NCI-H748 (cell line): ENCODE measurements around the gene VILL.
A peak's percentile ranks its signal among the peaks of the same experiment; 100 is the strongest.

Experiments used
- DNase-seq: peaks from one replicate; lab custom pipeline; 2025; ENCODE audit not compliant: unreplicated experiment; lab: John Stamatoyannopoulos, UW

The VILL gene

DNA sequence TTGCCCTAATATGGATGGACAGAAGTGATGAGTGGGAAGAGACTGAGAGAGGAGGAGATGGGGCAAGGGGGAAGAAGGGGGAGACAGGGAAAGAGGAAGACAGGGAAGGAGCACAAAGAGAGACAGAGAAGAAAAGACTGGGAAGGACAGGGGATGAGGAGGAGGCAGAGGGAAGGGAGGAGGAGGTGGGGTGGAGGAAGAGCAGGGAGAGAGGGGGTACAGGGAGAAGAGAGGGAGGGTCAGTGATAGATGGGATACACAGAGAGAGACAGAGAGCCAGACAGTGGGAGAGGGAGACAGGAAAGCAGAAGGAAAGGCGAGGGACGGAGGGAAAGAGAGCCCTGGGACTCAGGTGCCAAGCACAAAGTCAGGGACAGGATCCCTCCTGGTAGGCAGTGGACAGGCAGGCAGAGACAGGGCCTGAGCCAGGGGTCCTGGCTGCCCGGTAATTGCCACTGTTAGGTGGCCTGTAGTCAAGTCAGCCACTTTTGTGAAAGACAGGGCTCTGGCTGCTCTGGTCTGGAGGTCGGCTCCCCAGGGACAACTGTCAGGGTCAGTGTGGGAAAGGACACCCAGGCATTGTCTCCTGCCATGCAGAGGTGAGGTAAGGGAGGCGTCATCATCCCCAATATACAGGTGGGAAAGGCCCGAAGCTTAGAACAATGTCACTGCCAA lies 9.8 kb downstream of the VILL start:
- no peak for DNase-seq

DNA sequence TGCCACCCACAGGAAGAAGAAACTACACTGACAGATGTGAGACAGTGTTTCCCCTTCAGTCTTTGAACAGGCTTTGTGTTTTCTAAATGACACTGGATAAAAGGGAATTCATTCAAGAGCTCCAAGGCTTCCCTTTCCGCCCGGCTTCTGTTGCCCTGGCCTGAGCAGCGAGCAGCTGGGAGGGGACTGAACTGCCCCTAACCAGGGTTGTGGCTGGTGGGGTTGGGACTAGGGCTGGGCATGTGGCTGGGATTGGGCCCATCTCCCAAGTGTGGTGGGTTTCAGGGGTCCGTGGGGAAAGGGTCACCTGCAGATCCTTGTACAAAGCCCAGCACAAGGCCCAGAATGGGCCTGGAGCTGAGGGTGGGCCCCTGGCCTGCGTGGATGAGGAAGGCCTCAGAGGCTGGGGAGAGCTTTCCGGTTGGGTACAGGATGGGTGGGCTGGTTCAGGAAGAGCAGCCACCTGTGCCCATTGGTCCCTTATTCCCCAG lies 10.4 kb downstream of the VILL start:
- DNase-seq = no peak

DNA sequence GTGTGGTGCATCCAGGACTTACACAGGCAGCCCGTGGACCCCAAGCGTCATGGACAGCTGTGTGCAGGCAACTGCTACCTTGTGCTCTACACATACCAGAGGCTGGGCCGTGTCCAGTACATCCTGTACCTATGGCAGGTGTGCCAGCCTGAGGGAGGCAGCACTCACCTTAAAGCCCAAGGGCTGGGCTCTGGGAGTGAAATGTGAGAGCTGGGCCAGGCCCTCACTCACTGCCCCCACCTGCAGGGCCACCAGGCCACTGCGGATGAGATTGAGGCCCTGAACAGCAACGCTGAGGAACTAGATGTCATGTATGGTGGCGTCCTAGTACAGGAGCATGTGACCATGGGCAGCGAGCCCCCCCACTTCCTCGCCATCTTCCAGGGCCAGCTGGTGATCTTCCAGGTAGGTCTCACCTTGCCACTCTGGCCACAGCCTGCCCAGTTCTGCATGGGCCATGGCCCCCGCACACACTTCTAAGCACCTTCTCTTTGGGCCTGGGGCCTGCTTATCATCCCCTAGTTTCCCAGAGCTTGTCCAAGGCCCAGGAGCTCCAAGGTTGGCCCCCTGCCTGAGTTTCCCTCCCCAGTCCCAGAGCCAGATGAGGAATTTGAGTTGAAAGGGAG lies 11.0 kb downstream of the VILL start:
- peak; percentile 20 for DNase-seq

DNA sequence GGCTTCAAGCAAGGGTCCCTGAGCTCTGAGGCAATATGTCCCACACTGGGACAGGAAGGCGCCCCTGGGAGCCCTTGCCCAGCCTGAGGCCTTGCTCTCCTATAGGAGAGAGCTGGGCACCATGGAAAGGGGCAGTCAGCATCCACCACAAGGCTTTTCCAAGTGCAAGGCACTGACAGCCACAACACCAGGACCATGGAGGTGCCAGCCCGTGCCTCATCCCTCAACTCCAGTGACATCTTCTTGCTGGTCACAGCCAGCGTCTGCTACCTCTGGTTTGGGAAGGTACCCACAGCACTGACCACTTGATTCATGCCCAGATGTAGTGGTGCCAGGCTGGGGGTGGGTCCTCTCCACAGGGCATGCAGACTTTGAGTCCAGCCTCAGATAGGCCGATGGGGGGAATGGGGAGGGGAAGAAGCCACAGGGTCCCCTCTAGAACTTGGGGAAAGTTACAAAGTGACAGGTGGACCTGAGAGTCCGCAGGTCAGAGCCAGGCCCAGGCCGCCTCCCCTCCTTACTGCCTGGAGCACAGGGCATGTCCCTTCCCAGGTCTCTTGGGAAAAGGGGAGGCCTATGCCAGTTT lies 11.8 kb downstream of the VILL start:
- no peak for DNase-seq

DNA sequence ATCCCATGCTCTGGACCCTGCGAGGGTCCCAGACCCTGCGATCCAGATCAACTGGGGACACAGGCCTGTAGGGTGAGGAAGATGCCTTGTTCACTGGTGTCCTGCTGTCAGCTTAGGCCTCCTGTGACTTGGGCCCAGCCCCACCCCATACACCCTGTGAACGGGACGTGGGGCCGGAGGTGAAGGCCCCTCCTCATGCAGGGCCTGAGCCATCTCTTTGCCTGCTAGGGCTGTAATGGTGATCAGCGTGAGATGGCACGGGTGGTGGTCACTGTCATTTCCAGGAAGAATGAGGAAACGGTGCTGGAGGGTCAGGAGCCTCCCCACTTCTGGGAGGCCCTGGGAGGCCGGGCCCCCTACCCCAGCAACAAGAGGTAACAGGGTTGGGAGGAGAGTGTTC lies 12.4 kb downstream of the VILL start:
- no peak for DNase-seq

DNA sequence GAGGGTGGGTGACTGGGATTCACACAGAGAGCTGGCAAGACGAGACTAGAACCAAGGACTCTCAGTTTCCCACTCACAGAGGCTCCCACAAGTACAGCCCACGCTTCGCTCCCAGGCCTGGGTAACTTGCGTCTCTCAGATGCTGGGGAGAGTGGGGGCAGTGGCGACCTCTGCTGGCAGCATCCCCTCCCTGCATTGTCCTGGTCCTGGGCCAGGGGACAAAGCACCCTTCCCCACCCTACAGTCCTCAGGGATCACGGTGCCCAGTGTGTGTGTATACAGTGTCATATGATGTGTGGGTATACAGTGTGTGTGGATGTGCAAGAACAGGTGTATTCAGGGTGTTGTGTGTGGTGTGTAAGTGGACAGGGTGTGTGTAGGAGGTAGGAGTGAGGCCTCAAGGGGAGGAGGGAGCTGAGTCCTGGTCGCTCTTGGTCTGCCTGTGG lies 12.8 kb downstream of the VILL start:
- no peak for DNase-seq

DNA sequence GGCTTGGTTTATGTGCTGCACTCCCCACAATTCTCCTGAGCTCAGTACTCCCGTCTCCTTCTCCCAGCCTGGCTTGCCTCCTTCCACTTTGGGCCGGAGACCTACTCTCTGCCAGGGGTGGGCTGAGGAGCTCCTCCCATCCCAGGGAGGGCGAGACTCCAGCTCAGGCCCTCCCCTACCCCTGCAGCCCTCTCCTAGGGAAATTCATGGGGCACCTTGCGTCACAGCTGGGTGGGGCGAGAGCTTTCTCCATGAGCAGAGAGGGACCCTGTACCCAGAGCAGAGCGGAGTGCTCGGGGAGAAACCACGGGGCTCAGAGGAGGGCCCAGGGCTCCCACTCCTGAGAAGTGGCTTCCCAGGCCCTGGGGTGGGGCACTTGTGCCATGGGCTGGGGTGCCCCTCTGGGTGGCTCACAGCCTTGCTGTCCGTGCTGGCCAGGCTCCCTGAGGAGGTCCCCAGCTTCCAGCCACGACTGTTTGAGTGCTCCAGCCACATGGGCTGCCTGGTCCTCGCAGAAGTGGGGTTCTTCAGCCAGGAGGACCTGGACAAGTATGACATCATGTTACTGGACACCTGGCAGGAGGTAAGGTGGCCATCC lies 13.3 kb downstream of the VILL start:
- DNase-seq = no peak

DNA sequence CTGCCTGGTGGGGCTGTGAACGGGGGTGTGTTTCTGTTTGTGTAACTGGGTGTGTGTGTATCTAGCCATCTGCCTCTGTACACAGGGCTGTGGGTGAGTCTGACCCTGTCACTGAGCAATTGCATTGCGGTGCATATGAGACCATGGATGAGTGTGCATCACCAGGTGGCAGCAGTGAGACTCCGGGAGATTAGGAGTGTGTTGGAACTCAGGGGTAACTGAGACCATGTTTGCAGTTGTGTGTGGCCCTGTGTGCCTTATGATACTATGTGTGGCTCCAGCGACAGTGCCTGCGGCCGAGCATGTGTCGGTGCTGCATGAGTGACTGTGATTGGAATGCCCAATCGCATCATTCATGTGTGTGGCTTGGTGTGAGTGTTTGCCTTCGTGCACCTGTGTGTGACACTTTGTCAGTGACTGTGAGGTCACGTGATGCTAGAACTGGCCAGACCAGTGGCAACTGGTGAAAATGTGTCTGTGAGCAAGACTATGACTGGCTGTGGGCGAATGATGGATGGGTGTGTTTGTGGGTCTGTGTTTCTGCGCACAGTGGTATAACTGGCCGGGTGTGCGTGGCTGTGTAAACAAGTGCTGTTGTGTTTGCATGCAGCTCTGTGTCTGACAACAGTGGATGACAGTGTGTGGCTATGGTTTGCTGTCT lies 14.0 kb downstream of the VILL start:
- DNase-seq = peak; percentile 70

DNA sequence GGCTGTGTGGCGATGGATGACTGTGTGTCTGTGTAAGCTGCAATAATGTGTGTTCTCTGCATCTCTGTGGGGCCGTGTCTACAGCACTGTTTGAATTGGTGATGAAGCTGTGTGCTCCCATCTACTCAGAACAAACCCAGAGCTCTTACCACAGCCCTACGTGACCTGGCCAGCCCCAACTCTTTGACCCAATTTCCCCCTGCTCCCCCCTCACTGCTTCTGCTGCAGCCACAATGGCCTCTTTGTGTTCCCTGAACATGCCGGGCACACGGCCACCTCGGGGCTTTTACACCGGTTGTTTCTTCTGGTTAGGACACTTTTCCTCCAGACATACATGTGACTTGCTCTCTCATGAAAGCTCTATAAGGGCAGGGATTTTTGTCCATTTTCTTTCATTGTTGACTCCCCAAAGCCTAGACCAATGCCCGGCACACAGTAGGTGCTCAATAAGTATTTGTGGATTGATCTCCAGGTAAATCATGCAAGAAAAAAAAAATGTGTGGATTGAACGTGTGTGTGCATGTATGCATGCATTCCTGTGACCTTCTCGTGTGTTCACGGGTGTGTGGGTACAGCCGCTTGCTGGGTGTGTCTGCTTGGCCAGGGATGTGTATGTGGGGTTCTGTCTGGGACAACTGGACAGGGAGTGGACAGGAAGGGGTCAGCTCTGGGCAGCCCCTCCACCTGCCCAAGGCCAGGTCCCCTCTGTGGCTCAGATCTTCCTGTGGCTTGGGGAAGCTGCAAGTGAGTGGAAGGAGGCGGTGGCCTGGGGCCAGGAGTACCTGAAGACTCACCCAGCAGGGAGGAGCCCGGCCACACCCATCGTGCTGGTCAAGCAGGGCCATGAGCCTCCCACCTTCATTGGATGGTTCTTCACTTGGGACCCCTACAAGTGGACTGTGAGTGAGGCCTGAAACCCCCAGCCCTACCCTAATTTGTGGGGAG lies 14.8 kb downstream of the VILL start:
- no peak for DNase-seq

DNA sequence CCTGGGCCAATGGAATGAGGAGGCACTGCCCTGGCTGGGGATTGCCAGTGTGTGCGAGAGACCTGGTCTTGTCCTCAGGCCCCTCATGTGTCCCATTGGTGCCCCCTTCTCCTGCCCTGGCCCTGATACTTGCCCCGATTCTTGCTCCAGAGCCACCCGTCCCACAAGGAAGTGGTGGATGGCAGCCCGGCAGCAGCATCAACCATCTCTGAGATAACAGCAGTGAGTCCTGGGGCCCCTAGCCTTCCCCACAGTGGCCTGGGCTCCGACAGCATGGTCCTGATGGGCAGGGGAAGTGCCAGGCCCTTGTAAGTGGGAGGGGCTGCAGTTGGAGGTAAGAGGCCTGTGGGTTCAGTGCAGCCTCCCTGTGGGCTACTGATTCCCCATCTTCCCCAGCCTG lies 15.4 kb downstream of the VILL start:
- no peak for DNase-seq

DNA sequence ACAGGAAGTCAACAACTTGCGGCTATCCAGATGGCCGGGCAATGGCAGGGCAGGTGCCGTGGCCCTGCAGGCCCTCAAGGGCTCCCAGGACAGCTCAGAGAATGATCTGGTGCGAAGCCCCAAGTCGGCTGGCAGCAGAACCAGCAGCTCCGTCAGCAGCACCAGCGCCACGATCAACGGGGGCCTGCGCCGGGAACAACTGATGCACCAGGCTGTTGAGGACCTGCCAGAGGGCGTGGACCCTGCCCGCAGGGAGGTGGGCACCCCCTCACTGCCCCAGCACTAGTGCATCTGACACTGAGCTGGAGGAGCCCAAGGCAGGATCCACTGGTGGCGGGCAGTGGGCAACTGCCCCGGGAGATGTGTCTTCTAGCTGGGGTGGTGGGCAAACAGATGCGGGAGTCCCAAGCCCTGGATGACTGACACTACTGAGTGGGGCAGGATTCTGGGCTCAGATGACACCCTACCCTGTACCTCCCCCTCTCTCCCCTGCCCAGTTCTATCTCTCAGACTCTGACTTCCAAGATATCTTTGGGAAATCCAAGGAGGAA lies 15.9 kb downstream of the VILL start:
- DNase-seq = no peak

DNA sequence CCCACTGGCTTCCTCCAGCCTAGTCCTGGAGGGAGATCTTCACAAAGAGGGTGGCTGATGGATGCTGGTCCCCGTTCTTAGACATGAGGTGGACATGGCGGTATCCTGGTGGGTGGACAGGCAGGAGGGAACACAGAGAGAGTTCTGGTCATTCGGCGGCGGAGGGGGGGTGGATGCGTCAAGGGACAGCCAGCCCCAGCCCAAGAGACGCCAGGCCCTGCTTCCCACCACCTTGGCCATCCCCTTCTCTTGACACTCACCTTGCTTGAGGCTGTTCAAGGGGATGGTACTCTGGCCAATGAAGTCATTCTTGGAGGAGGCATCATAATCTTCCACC lies 17.1 kb downstream of the VILL start:
- no peak for DNase-seq

DNA sequence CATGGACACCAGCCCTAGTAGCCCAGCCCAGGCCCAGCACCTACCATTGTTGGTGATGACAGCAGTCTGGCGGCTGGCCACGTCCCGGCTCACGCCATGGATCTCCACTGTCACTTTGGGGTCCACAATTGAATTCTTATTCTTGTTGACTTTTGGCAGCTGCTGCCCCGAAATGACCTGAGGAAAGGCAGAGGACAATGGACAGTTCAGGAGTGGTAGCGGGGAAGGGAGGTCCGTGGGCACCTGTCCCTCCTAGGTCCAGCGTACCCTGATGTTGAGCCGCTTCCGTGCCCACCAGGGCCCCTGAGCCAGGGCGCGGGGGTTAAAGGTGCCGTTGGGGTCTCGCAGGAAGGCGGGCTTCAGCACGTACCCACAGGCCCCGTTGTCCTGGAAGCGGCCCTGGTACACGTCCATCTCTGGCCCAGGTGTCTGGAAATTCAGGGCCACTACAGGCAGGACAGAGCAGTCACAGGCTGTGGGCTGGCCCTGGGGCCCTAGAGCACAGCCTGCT lies 17.7 kb downstream of the VILL start:
- no peak for DNase-seq

DNA sequence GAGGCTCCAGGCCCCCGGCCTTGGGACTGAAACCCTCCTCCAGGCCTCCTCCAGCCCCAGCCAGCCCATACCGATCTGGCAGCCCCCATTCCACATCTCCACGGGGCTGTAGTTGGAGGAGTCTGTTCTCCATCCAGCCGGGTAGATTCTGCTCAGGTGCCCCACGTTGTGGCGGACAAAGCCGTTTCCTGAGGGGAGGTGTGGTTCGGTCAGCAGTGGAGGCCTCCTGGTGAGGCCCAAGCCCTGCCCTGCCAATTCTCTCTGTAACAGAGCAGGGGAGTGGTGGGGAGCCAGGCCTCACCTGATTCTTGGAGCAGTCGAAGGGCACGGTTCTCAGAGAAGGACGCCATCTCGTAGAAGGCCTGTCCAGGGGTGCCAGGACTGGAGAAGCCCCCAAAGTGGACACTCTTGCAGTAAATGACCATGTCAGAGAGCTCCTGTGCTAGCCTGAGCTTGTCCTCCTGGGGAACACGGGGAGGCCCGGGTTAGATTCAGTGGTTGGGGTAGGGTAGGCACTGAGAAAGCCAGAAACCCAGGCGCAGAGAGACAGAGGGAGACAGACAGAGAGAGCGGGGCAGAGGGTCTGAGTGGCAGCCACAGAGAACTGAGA lies 18.5 kb downstream of the VILL start:
- no peak for DNase-seq

DNA sequence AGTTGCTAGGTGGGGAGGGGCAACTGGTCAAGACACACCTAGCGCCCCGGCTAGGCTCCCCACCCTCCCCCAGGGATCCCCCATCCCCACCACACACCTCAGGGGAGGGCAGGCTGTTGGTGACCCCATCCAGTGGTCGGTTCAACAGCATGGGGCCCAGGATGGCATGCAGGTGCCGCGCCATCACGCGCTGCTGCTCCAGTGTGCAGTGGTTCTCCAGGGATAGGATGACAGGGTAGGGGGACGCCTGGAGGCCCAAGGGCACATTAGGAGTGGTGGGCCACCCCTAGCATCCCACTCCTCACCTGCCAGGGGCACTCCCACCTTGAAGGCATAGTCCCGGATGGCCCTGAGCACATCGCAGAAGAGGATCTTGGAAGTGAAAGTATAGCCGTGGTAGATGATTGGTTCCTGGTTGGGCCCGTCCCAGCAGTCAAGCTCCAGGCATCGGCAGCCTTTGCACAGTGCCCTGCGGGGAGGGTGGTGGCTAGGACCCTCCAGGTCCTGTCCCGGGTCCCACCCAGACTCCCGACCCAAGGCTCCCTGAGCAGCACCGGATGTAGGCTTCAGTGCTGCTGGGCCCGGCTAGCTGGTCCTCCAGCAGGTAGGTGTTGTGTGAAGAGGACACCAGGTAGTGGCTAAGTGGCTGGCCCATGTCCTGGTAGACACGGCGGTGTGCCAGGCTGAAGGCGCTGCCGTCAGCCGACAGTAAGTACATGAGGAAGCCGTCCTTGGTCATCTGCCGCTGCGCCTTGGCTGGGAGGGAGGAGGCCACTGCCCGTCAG lies 19.4 kb downstream of the VILL start:
- DNase-seq = no peak

DNA sequence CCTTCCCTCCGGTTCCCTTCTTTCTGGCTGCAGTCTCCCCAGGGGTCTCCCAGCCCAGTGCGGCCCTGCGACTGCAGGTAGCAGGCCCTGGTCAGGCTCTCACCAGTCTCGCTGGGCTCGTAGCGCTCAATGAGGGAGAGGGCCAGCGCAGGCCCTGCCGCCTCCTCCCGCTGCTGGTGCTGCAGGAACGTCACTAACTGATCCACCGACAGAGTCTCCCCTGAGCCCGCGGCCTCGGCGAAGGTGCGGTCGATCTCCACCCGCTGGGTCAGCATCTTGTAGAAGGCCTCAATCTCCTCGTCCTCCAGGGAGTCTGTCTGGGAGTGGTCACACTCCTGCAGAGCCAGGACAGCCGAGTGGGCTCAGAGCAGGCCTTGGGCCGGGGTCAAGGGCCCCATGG lies 20.5 kb downstream of the VILL start:
- no peak for DNase-seq

DNA sequence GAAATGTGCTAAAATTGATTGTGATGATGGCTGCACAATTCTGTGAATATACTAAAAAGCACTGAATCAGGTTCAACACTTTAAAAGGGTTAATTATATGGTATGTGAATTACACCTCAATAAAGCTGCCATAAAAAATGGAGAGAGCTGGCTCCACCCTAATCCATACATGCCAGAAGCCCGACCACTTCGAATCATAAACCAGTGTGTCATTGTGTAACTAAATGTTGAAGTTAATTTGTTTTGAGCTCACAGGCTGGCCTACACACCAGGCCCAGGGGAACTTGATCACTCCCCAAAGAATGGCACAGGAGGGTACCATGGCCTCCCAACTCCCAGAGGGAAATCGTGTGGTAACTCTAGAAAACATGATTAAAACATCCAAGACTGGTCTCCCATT lies 24.9 kb downstream of the VILL start:
- peak; percentile 8 for DNase-seq

DNA sequence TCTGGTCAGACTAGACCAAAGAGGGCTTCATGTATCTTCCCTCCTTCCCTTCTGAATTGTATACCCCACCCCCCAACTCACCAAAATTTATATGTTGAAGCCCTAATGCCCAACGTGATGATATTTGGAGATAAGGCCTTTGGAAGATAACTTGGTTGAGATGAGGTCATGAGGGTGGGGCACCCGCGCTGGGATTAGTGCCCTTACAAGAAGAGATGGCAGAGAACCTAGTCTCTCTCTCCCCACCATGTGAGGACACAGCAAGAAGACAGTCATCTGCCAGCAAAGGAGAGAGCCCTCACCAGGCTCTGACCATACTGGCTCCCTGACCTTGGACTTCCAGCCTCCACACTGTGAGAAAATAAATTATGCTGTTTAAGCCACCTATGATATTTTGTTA lies 25.4 kb downstream of the VILL start:
- DNase-seq = no peak

DNA sequence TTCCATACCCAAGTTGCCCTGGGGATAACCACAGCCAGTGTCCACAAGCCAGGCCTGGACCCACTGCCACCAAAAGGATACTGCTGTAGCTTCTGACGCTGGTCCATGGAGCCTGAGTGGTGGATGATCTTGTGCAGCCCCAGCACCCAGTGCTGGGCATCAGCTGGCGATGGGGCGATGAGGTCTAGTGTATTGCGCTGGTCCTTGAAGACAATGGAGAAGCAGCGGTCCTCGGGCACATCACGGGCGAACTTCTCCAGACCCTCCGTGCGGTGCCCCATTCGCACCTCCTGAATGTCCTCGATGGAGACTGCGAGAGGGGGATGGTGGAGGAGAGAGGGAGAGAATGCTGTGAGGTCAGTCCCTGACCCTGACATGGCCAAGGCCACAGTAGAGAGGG lies 25.8 kb downstream of the VILL start:
- no peak for DNase-seq
